ENCODE data around the gene ARPC2.

- TF ChIP-seq TCF7L2 (IDR thresholded peaks at IDR 0.05; ENCODE audit: borderline replicate concordance, extremely low read depth, insufficient read depth, insufficient read length) (no peak), REST (IDR thresholded peaks at IDR 0.05; ENCODE audit: low read depth) (no peak), SP1 (IDR thresholded peaks at IDR 0.05; ENCODE audit: low read depth) (no peak), CTCF (IDR thresholded peaks at IDR 0.05 in 2 of 3, conservative IDR thresholded peaks at IDR 0.05 in 1 of 3; ENCODE audit: borderline replicate concordance in 1 of 3, insufficient read depth in 1 of 3, low read depth in 2 of 3, low read length in 2 of 3) (no peak), EZH2phosphoT487 (IDR thresholded peaks at IDR 0.05; ENCODE audit: borderline replicate concordance) (no peak), MAX (IDR thresholded peaks at IDR 0.05) (no peak)
These were observed 32.7 kb upstream of the ARPC2 start for GRCh38 chr2:218184331-218184730.

Data from HCT116 (cell line).